ENCODE data around the gene TMX4. TPM values are rescaled to one million over a fixed set of nuclear protein-coding genes. Genes with fewer than 3 reads are reported as not detected.

TMX4 gene
- total RNA-seq, 4 donors from 2014 or later: 27.4 to 44.7 (median 31.1) TPM

- TF ChIP-seq CTCF (IDR thresholded peaks at IDR 0.05; ENCODE audit: low read depth): no peak
Observed at GRCh38 chr20:8036771-8037170, 17.2 kb upstream of the TMX4 start.

- TF ChIP-seq CTCF (IDR thresholded peaks at IDR 0.05; ENCODE audit: low read depth): no peak
Observed at GRCh38 chr20:8033151-8033841, 13.7 kb upstream of the TMX4 start.

GRCh38 chr20:8032499-8032898 lies 12.9 kb upstream of the TMX4 start:
- no peak for TF ChIP-seq CTCF (IDR thresholded peaks at IDR 0.05; ENCODE audit: low read depth)

GRCh38 chr20:8021541-8022269 lies 2.1 kb upstream of the TMX4 start:
- no peak for TF ChIP-seq CTCF (IDR thresholded peaks at IDR 0.05; ENCODE audit: low read depth)

GRCh38 chr20:8020314-8021079 lies 936 bp upstream of the TMX4 start:
- no peak for TF ChIP-seq CTCF (IDR thresholded peaks at IDR 0.05; ENCODE audit: low read depth)

- no peak for TF ChIP-seq CTCF (IDR thresholded peaks at IDR 0.05; ENCODE audit: low read depth)
Observed at GRCh38 chr20:8019998-8020247, 362 bp upstream of the TMX4 start.

GRCh38 chr20:8018958-8019245 lies 659 bp downstream of the TMX4 start:
- TF ChIP-seq CTCF (IDR thresholded peaks at IDR 0.05; ENCODE audit: low read depth): no peak

All from subcutaneous adipose tissue (tissue), 4 donors.